Peyer's patch (tissue), 4 donors: ENCODE results near the gene BPIFA2.

Experiments used
- CTCF ChIP-seq, 6 experiments: fragments of 450-650 bp in 4 of 6; fragments of 200-600 bp in 2 of 6; sonication (generic) in 1 of 6; IDR thresholded peaks; one replicate each; pipeline ENCODE4 v1.5.1; 2017 to 2019; ENCODE audit warnings: antibody characterized with exemption in 6 of 6, mild to moderate bottlenecking in 3 of 6, moderate library complexity in 1 of 6
- POLR2A ChIP-seq, 2 donors: fragments of 450-650 bp; IDR thresholded peaks; one replicate each; pipeline ENCODE4 v1.5.1; 2017; ENCODE audit warnings: antibody characterized with exemption in 2 of 2, mild to moderate bottlenecking in 2 of 2, moderate library complexity in 2 of 2

- TF ChIP-seq POLR2A (IDR thresholded peaks at IDR 0.05) = no peak
- TF ChIP-seq CTCF (IDR thresholded peaks at IDR 0.05) = no peak
Measured at GRCh38 chr20:33130568-33131061, 37.3 kb upstream of the BPIFA2 start.
